Raji (cell line): ENCODE data around the gene ST6GALNAC6.

ENCODE experiments used
- POLR2A ChIP-seq: IDR thresholded peaks from 2 replicates; pipeline ENCODE4 v1.6.1; 2011; ENCODE audit warnings: low read depth, low read length, control low read depth; ENCODE audit not compliant: insufficient read depth

ST6GALNAC6 gene, protein sequence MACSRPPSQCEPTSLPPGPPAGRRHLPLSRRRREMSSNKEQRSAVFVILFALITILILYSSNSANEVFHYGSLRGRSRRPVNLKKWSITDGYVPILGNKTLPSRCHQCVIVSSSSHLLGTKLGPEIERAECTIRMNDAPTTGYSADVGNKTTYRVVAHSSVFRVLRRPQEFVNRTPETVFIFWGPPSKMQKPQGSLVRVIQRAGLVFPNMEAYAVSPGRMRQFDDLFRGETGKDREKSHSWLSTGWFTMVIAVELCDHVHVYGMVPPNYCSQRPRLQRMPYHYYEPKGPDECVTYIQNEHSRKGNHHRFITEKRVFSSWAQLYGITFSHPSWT

DNA sequence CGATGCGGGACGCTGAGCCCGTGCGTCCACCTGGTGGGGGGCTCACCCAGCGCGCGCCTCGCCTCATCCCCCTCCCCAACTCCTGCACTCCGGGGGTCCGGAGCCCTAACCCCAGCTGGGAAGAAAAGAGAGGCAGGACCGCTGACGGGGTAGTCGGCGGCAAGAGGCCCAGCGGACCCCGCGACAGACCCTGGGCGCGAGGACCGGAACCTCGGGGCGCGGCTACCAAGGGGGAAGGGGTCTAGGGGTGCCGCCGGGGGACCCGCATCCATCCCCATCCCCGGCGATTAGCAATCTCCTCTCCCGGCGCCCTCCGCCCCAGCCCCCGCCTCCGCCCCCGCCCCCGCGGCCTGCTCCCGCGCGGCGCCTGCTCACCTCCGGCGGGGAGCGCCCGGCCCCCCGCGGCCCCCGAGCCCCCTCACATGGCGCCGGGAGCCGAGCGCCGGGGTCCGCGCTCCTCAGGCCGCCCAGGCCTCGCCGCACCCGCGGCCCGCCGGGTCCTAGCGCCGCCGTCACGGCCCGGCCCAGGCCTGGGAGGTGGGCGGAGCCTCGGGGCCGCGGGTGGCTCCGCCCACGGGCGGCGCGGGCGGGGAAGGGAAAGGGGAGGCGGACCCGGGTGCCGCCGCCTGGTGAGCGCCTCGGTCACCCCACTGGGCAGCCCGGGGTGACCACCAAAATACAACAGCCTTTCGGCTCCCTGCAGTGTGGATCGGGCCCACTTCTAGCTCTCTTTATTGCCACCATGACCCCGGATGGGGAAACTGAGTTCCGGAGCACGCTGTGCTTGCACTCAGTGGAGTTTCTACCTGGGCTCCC lies at the start of gene ST6GALNAC6:
ST6GALNAC6 (minus strand) TSS at position 476 of the 816 bp plus-strand sequence. CDS start 1,622 bp downstream, outside the sequence.
- peak; percentile 62 for TF ChIP-seq POLR2A

DNA sequence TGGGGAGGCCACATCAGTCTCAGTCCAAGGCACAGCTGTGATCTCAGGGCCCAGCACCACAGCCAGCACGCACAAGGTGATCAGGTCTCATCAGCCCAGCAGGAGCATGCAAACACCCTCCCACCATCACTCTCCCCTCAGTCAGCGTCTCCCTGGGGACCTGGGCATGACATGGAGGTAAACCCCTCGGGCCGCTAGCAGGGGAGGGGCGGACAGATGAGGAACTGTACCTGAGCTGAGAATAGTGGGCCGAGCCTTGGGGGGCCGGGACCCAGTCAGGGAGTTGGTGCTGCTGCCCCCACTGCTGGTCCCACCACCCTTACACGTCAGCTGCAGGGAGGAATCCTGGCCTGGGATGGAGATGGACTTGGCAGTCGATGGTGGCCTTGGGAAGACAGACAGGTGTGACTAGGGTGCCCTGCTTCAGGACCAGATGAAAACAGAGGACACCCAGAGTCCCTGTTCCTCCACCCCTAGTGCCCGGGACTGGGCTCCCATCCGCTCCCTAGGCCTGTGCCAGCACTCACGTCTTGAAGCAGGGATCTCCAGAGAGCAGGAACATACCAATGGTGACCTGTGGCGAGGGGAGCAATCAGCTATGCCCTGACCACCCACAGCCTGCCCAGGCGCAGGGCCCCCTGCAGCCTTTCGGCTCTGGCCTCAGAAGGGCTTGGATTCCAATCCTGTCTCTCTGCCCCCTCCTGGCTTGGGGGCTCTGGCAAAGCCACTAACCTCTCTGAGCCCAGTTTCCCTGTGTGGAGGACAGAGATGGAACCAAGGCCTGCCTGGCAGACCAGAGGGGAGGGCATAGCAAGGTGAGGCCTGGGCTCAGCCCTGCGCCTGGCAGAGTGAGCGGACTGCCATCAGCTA lies 48.7 kb upstream of the ST6GALNAC6 start:
- TF ChIP-seq POLR2A: no peak

DNA sequence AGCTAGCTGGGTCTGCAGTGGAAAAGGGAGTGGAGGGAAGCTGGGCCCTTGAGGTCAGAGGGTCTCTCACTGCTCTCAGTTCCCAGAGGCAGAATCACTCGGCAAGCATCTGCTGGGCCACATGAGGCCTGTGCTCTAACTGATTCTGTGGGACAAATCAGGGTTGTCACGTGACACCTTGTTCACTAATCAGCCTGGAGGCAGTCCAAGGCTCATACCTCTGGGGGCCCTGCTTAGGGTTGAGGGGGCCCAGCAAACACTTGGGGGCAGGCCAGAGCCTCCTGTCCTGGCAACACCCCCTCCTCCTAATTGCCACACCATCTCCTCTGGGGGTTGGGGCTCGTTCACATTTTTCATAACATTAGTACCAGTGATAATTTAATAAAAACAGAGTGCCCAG lies 47.3 kb upstream of the ST6GALNAC6 start:
- no peak for TF ChIP-seq POLR2A

DNA sequence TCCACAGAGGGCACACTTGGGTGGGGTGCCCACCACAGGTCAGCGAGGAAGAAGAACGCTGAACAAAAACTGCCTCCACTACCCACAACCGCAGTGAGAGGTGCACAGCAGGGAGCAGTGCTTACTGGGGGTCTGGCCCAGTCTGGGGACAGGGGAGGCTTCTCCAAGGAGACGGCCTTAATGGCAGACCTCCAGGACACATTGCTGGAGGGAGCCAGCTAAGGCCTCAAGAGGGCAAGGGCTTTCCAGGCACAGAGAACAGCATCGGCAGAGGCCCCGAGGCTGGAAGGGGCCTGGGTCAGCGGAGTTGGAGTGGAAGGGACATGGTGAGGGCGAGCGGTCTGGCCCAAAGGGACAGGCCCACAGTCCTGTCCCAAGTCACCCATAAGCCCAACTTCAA lies 46.5 kb upstream of the ST6GALNAC6 start:
- no peak for TF ChIP-seq POLR2A

DNA sequence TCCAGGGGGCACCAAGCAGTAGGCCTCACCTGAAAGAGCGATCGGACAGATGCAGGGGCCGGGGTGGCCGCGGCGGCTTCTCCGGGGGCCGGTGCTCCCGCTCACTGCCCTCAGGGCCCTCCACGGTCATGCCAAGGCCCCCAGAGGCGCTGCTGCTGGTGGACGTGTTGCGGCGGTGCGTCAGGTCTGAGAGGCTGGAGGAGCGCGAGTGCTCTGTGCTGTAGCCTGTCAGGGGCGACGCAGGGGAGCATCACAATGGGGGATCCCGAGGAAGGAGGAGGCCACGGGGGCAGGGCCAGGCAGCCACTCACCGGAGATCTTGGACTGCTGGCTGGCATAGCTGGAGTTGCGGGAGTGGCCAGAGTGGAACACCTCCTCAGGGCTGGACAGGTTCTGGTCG lies 45.9 kb upstream of the ST6GALNAC6 start:
- no peak for TF ChIP-seq POLR2A

DNA sequence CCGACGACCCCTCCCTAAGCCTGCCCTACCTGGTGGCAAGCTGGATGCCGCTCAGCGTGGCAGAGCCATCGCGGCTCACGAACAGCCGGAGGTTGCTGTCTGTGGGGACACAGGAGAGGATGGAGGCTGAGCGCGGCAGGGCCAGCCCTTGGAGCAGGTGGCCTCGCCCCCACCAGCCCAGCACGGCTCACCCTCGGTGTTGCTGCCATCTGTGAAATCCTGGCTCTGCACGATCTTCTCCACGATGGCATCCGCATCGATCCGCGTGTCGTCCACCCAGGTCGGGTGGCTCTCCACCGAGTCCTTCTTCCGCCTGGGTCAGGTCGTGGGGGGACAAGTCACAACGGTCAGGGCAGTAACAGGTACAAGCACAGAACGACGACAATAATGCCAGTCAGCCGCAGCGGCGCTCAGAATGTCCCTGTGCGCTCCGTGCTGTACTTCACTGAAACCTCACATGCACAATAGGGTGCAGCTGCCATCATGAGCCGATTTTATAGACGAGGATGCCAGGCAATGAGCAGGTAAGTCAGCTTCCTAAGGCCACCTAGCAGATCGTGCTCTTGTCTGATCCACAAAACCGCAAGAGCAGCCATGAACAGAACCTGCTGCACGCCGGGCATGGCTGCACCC lies 45.3 kb upstream of the ST6GALNAC6 start:
- TF ChIP-seq POLR2A: no peak

DNA sequence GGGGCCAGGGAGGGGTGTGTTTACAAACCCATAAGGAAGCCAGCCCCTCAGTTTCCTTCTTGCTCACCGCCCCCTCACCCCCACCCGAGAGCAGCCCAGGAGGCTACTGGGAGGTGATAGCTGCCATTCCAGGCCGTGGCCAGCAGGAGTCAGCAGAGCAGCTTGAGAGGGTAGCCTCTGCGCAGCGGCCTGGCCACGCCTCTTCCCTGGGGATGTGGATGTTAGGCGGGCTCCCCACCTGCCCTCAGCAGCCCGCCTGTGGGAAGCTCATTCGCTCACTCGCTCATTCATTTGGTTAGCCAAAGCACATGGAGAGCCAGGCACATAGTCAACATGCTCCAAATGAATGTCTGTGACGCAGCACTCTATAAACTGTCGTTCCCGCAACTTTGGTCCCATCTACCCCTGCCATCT lies 44.3 kb upstream of the ST6GALNAC6 start:
- TF ChIP-seq POLR2A: no peak

DNA sequence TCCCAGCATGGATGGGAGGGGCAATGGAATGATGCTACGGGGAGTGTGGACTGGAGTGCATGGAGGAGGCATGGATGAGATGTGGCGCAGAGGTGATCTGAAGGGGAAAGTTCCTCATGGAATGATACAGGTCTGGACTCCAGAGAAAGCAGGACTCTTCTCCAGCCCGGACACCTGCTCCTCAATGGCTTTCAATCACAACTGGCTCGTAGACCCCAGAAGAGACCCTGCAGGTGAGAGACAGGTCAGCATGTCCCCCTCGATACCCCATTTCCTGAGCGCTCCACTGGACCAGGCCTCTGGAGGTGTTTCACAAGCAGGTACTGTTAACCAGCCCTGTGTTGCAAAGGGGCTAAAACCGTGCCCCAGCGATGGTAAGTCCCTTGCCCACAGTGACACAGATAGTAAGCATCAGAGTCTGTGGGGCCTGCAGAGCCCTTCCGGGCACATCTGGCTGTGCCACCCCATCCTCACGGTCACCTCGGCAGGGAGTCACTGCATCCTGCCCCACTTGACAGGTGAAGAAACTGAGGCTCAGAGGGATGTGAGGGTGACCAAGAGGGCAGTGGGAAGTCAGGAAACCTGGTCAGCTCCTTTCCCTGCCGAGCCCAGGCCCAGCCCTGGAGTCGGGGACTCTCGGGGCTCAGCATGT lies 43.7 kb upstream of the ST6GALNAC6 start:
- no peak for TF ChIP-seq POLR2A

DNA sequence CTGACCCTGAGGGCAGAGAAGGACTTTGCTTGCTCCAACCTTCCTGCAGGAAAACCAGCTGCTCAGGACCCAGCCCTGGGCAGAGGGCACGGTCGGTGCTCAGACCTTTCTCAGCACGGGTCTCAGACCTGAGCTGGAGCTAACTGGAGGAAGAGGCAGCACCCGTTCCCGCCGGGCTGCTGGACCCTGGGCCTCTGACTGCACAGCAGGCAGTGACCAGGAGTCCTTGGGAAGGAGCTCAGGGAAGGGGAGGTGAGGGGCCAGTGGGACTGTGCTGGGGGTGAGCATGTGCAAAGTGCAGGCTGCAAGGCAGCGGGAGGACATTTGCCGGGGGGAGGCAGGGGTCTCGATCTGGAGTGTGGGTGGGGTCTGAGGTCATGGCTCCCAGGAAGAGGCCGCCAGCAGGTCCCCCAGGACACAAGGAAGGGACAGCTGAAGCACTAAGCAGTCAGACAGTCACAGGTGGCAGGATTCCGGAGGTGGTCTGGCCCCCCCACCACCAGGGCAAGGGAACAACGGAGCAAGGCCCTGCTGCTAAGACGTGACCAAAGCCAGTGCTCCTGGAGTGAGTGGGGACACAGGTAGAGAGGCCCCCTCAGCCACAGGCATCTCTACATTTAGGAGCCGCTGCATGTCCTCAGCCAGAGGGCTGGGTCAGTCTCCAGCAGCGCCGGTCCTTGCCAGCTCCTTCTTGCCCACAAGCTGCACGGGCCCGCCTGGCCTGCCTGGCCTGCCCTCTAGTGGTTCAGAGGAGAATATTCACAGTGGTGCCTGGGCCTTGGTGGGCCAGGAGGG lies 43.0 kb upstream of the ST6GALNAC6 start:
- TF ChIP-seq POLR2A: no peak

DNA sequence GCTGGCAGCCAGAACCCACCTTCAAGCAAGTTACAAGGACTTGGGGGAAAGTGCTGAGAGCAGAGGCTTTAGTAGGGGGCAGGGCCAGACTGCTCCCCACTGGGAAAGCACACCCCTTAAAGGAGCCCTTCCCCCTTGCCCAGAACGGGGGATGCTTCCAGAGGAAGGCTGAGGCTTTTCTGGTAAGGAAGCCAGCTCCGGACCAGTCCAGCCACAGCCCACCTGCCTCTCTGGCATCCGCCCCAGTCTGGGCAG lies 42.5 kb upstream of the ST6GALNAC6 start:
- TF ChIP-seq POLR2A: no peak

DNA sequence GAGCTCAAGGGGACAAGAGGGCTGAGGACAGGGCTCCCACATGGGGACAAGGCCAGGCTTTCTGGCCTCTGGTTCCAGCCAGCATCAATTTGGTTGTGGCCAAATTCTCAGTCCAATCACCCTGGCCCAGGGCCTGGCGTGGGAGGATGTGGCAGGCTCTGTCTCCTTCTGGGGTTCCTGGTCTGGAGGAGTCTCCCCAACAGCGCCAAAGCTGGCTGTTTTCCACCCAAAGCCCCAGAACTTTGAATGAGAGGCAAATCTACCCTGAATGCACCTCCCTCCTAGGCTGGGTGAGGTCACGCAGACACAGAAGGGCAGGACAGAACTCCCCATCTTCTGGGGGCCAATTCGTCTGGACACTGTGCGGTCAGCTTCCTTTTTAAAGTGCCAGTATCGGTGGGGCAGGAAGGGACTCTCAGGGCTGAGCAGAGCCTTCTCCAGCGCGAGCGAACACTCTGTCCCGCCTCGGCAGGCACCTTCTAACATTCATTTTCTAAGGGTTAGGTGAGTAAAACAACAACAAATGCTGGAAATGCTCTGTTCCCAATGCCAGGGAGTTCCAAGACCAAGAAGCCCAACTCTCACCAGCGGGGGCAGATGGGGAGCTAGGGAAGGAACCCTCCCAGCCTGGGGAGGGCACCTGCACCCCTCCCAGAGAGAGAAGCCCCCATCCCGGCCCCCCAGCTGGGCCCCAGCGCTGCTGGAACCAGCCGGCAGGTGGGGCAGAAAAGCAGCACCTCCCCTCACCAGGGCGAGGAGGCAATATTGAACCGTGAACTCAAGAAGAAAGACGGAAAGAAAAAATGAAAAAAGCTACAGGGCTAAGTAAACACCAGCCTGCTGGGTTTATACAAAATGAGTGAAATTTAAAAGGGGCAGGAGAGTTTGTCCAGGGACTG lies 41.9 kb upstream of the ST6GALNAC6 start:
- TF ChIP-seq POLR2A: no peak

DNA sequence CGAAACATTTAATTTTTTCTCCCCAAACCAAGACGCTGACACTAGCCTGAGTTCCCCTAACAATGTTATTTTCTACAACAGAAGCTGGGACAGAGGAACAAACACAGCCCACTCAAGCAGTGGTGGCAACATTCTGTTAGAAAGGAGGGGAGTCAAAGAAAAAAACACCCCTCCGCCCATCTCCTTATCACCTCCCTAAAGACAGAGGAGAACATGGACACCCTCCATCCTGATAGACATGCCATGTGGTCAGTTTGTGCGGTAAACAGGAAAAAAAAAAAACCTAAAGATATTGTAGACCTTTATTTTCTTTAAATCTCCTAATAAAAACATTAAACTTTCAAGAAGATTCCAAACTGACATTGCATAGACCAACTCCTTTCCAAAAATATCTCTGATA lies 41.2 kb upstream of the ST6GALNAC6 start:
- TF ChIP-seq POLR2A: no peak

DNA sequence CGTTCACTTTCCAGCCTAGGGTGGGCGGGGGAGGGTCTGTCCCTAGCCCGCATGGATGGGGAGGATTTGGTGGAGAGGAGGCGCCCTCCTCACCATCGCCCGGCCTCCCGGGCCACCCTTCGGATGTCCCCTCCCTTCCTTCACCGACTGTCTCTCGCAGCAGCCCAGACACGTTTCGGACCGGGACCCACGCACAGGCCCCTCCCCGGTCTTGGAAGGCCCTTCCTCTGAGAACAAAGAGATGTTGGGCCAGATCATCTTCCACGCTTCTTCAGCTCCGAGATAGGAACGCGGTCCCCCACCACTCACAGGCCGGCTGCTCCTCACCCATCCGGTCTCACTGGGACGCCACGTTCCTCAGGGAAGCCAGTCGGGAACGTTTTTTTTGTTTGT lies 38.9 kb upstream of the ST6GALNAC6 start:
- TF ChIP-seq POLR2A: no peak
